ENCODE measurements around the gene ITPK1.

GRCh38 chr14:93039649-93040315 lies 75.9 kb downstream of the ITPK1 start:
- TF ChIP-seq CTCF (tag by site-specific recombination; IDR thresholded peaks at IDR 0.05) = no peak
- no peak for TF ChIP-seq ZBTB21 (tag by site-specific recombination; IDR thresholded peaks at IDR 0.05)
- TF ChIP-seq ZNF324 (tag by site-specific recombination; IDR thresholded peaks at IDR 0.05) = no peak
- TF ChIP-seq BCL11A (tag by site-specific recombination; IDR thresholded peaks at IDR 0.05; ENCODE audit: low read depth) = no peak
- TF ChIP-seq ZNF174 (tag by site-specific recombination; IDR thresholded peaks at IDR 0.05) = no peak
- no peak for TF ChIP-seq ZNF184 (tag by site-specific recombination; IDR thresholded peaks at IDR 0.05)
- TF ChIP-seq ZNF274 (IDR thresholded peaks at IDR 0.05; ENCODE audit: low read length) = no peak
- no peak for TF ChIP-seq ZNF274 (tag by site-specific recombination; IDR thresholded peaks at IDR 0.05; ENCODE audit: borderline replicate concordance)
